HEK293 (cell line): ENCODE data around the gene STK11.

ENCODE experiments used
- GLIS1 ChIP-seq: fragments of 450-650 bp; formaldehyde crosslinking; IDR thresholded peaks from 2 replicates; pipeline ENCODE4 v1.5.1; 2016; ENCODE audit warnings: missing biosample characterization, missing genetic modification characterization
- IKZF3 ChIP-seq: fragments of 450-650 bp; IDR thresholded peaks from 2 replicates; pipeline ENCODE4 v1.5.0; 2018; ENCODE audit warnings: missing biosample characterization, mild to moderate bottlenecking, missing genetic modification characterization, moderate library complexity
- KLF10 ChIP-seq: fragments of 450-650 bp; IDR thresholded peaks from 2 replicates; pipeline ENCODE4 v1.5.1; 2018; ENCODE audit warnings: missing biosample characterization, mild to moderate bottlenecking, missing genetic modification characterization
- MEIS1 ChIP-seq: sonication (generic); formaldehyde crosslinking; IDR thresholded peaks from 2 replicates; pipeline ENCODE4 v1.8.1; 2022; ENCODE audit warnings: missing genetic modification reagents, mild to moderate bottlenecking, borderline replicate concordance
- SETDB1 ChIP-seq: IDR thresholded peaks from one replicate; pipeline ENCODE4 v1.6.1; 2017; ENCODE audit warnings: mild to moderate bottlenecking, low read length, moderate library complexity, mixed read lengths; ENCODE audit not compliant: insufficient read length
- WT1 ChIP-seq: fragments of 450-650 bp; formaldehyde crosslinking; IDR thresholded peaks from 2 replicates; pipeline ENCODE4 v1.5.1; 2016; ENCODE audit warnings: missing biosample characterization, missing genetic modification characterization
- YY2 ChIP-seq: fragments of 450-650 bp; formaldehyde crosslinking; IDR thresholded peaks from 2 replicates; pipeline ENCODE4 v1.5.1; 2016; ENCODE audit warnings: missing biosample characterization, missing genetic modification characterization
- ZBTB17 ChIP-seq: fragments of 450-650 bp; formaldehyde crosslinking; IDR thresholded peaks from 2 replicates; pipeline ENCODE4 v1.5.1; 2016; ENCODE audit warnings: missing biosample characterization, missing genetic modification characterization
- ZBTB48 ChIP-seq: fragments of 450-650 bp; formaldehyde crosslinking; IDR thresholded peaks from 2 replicates; pipeline ENCODE4 v1.5.1; 2016; ENCODE audit warnings: missing biosample characterization, missing genetic modification characterization
- ZIC2 ChIP-seq: fragments of 450-650 bp; formaldehyde crosslinking; IDR thresholded peaks from 2 replicates; pipeline ENCODE4 v1.5.1; 2016; ENCODE audit warnings: missing biosample characterization, missing genetic modification characterization
- ZNF112 ChIP-seq: fragments of 450-650 bp; formaldehyde crosslinking; IDR thresholded peaks from 2 replicates; pipeline ENCODE4 v1.5.0; 2017; ENCODE audit warnings: missing biosample characterization, missing genetic modification characterization
- ZNF146 ChIP-seq: fragments of 450-650 bp; formaldehyde crosslinking; IDR thresholded peaks from 2 replicates; pipeline ENCODE4 v1.5.1; 2016; ENCODE audit warnings: missing biosample characterization, missing genetic modification characterization
- ZNF16 ChIP-seq: fragments of 450-650 bp; formaldehyde crosslinking; IDR thresholded peaks from 2 replicates; pipeline ENCODE4 v1.5.1; 2016; ENCODE audit warnings: low read depth, missing biosample characterization, missing genetic modification characterization
- ZNF169 ChIP-seq: fragments of 450-650 bp; formaldehyde crosslinking; IDR thresholded peaks from 2 replicates; pipeline ENCODE4 v1.5.1; 2016; ENCODE audit warnings: missing biosample characterization, missing genetic modification characterization
- ZNF18 ChIP-seq: fragments of 450-650 bp; formaldehyde crosslinking; IDR thresholded peaks from 2 replicates; pipeline ENCODE4 v1.5.1; 2016; ENCODE audit warnings: missing biosample characterization, missing genetic modification characterization
- ZNF223 ChIP-seq: fragments of 450-650 bp; formaldehyde crosslinking; IDR thresholded peaks from 2 replicates; pipeline ENCODE4 v1.5.1; 2016; ENCODE audit warnings: missing biosample characterization, missing genetic modification characterization
- ZNF26 ChIP-seq: fragments of 450-650 bp; formaldehyde crosslinking; IDR thresholded peaks from 2 replicates; pipeline ENCODE4 v1.5.1; 2016; ENCODE audit warnings: missing biosample characterization, missing genetic modification characterization
- ZNF266 ChIP-seq: fragments of 450-650 bp; formaldehyde crosslinking; IDR thresholded peaks from 2 replicates; pipeline ENCODE4 v1.5.1; 2016; ENCODE audit warnings: missing biosample characterization, missing genetic modification characterization, low read depth
- ZNF292 ChIP-seq: fragments of 450-650 bp; formaldehyde crosslinking; IDR thresholded peaks from 2 replicates; pipeline ENCODE4 v1.5.1; 2016; ENCODE audit warnings: low read depth, missing biosample characterization, missing genetic modification characterization, borderline replicate concordance
- ZNF350 ChIP-seq: fragments of 450-650 bp; formaldehyde crosslinking; IDR thresholded peaks from 2 replicates; pipeline ENCODE4 v1.5.0; 2017; ENCODE audit warnings: missing biosample characterization, mild to moderate bottlenecking, missing genetic modification characterization
- ZNF391 ChIP-seq: fragments of 450-650 bp; formaldehyde crosslinking; IDR thresholded peaks from 2 replicates; pipeline ENCODE4 v1.5.1; 2016; ENCODE audit warnings: low read depth, missing biosample characterization, missing genetic modification characterization, borderline replicate concordance
- ZNF416 ChIP-seq: fragments of 450-650 bp; formaldehyde crosslinking; IDR thresholded peaks from 2 replicates; pipeline ENCODE4 v1.5.1; 2016; ENCODE audit warnings: missing biosample characterization, missing genetic modification characterization
- ZNF513 ChIP-seq: fragments of 450-650 bp; IDR thresholded peaks from 2 replicates; pipeline ENCODE4 v1.5.1; 2018; ENCODE audit warnings: missing biosample characterization, missing genetic modification characterization
- ZNF514 ChIP-seq: fragments of 450-650 bp; formaldehyde crosslinking; IDR thresholded peaks from 2 replicates; pipeline ENCODE4 v1.5.1; 2016; ENCODE audit warnings: missing biosample characterization, missing genetic modification characterization
- ZNF544 ChIP-seq: fragments of 450-650 bp; formaldehyde crosslinking; IDR thresholded peaks from 2 replicates; pipeline ENCODE4 v1.5.0; 2017; ENCODE audit warnings: missing biosample characterization, missing genetic modification characterization
- ZNF555 ChIP-seq: fragments of 450-650 bp; formaldehyde crosslinking; conservative IDR thresholded peaks from 2 replicates; pipeline ENCODE4 v1.5.1; 2017; ENCODE audit warnings: missing biosample characterization, mild to moderate bottlenecking, missing genetic modification characterization, inconsistent platforms
- ZNF558 ChIP-seq: fragments of 450-650 bp; formaldehyde crosslinking; IDR thresholded peaks from 2 replicates; pipeline ENCODE4 v1.5.1; 2016; ENCODE audit warnings: missing biosample characterization, missing genetic modification characterization
- ZNF585B ChIP-seq: fragments of 450-650 bp; formaldehyde crosslinking; IDR thresholded peaks from 2 replicates; pipeline ENCODE4 v1.5.1; 2016; ENCODE audit warnings: missing biosample characterization, missing genetic modification characterization
- ZNF629 ChIP-seq: fragments of 450-650 bp; formaldehyde crosslinking; IDR thresholded peaks from 2 replicates; pipeline ENCODE4 v1.5.1; 2017; ENCODE audit warnings: missing biosample characterization, missing genetic modification characterization
- ZNF639 ChIP-seq: fragments of 450-650 bp; formaldehyde crosslinking; IDR thresholded peaks from 2 replicates; pipeline ENCODE4 v1.5.1; 2016; ENCODE audit warnings: missing biosample characterization, missing genetic modification characterization
- ZNF658 ChIP-seq: fragments of 450-650 bp; formaldehyde crosslinking; IDR thresholded peaks from 2 replicates; pipeline ENCODE4; 2016; ENCODE audit warnings: missing biosample characterization, missing genetic modification characterization
- ZNF670 ChIP-seq: fragments of 450-650 bp; formaldehyde crosslinking; IDR thresholded peaks from 2 replicates; pipeline ENCODE4 v1.5.1; 2016; ENCODE audit warnings: missing biosample characterization, missing genetic modification characterization, low read depth
- ZNF747 ChIP-seq: fragments of 450-650 bp; formaldehyde crosslinking; IDR thresholded peaks from 2 replicates; pipeline ENCODE4 v1.5.1; 2016; ENCODE audit warnings: missing biosample characterization, missing genetic modification characterization
- ZNF792 ChIP-seq: fragments of 450-650 bp; formaldehyde crosslinking; IDR thresholded peaks from 2 replicates; pipeline ENCODE4 v1.5.1; 2016; ENCODE audit warnings: missing biosample characterization, missing genetic modification characterization
- ZNF837 ChIP-seq: fragments of 450-650 bp; formaldehyde crosslinking; IDR thresholded peaks from 2 replicates; pipeline ENCODE4 v1.5.1; 2016; ENCODE audit warnings: missing biosample characterization, missing genetic modification characterization
- ZNF843 ChIP-seq: fragments of 450-650 bp; formaldehyde crosslinking; IDR thresholded peaks from 2 replicates; pipeline ENCODE4 v1.5.1; 2016; ENCODE audit warnings: missing biosample characterization, missing genetic modification characterization
- ZXDB ChIP-seq: fragments of 450-650 bp; formaldehyde crosslinking; IDR thresholded peaks from 2 replicates; pipeline ENCODE4 v1.5.1; 2016; ENCODE audit warnings: missing biosample characterization, missing genetic modification characterization

STK11 gene

GRCh38 chr19:1259876-1260748 lies 54.5 kb downstream of the STK11 start (continued):
- TF ChIP-seq ZNF513 (tag by site-specific recombination) (no peak), ZNF391 (no peak), ZXDB (no peak), ZNF658 (tag by site-specific recombination) (no peak), MEIS1 (CRISPR knock-in tag) (no peak), ZNF169 (tag by site-specific recombination) (no peak), KLF10 (tag by site-specific recombination) (no peak), ZNF629 (tag by site-specific recombination) (no peak), ZNF544 (tag by site-specific recombination) (no peak), ZNF18 (no peak), ZIC2 (tag by site-specific recombination) (0 out of 2 replicates have a peak, but pooled peaks have one; percentile 45), ZNF585B (tag by site-specific recombination) (no peak), ZNF843 (no peak), WT1 (tag by site-specific recombination) (0 out of 2 replicates have a peak, but pooled peaks have one; percentile 33), ZNF416 (tag by site-specific recombination) (no peak), ZNF792 (tag by site-specific recombination) (no peak), ZNF266 (tag by site-specific recombination) (no peak), ZNF112 (no peak), ZNF639 (tag by site-specific recombination) (peak; percentile 68; the same call in 1 of the 2 replicates), ZNF837 (tag by site-specific recombination) (no peak), SETDB1 (no peak), ZNF146 (tag by site-specific recombination) (peak; percentile 70; the same call in 1 of the 2 replicates), ZNF514 (tag by site-specific recombination) (no peak), ZNF558 (tag by site-specific recombination) (no peak), ZNF670 (tag by site-specific recombination) (no peak), ZBTB17 (tag by site-specific recombination) (no peak), ZBTB48 (tag by site-specific recombination) (peak; percentile 39; the same call in 1 of the 2 replicates), ZNF223 (tag by site-specific recombination) (no peak), ZNF292 (tag by site-specific recombination) (no peak), ZNF747 (tag by site-specific recombination) (no peak), ZNF26 (tag by site-specific recombination) (no peak), ZNF16 (tag by site-specific recombination) (no peak), ZNF350 (tag by site-specific recombination) (no peak), GLIS1 (peak; percentile 46), ZNF555 (tag by site-specific recombination) (no peak), YY2 (tag by site-specific recombination) (no peak), IKZF3 (no peak)
